Jurkat, Clone E6-1 (cell line): Measurements from ENCODE around the gene ZMYND8.
"Not testable (repeated sequence)": the region's sequence is repeated elsewhere in the genome, so short reads cannot be mapped to it uniquely, and the experiment has no call there.

ENCODE experiments used
- DNase-seq: peaks from one replicate; pipeline ENCODE4 v3.0.0-alpha.2; 2011; ENCODE audit warnings: low read depth, low spot score
- H3K4me3 ChIP-seq: 2 replicates; pipeline ENCODE4 v1.5.1; 2011; ENCODE audit warnings: mild to moderate bottlenecking, low read length, control low read depth, moderate library complexity

The ZMYND8 gene

GRCh38 chr20:47261161-47261774 is 95.2 kb downstream of the ZMYND8 start:
- not testable (repeated sequence) for H3K4me3 ChIP-seq

GRCh38 chr20:47260540-47261126 is 95.9 kb downstream of the ZMYND8 start:
- DNase-seq, H3K4me3 ChIP-seq: not testable (repeated sequence)

More at GRCh38 chr20:47261161-47261774, 95.2 kb downstream of the ZMYND8 start:
- not testable (repeated sequence) for DNase-seq

DNA sequence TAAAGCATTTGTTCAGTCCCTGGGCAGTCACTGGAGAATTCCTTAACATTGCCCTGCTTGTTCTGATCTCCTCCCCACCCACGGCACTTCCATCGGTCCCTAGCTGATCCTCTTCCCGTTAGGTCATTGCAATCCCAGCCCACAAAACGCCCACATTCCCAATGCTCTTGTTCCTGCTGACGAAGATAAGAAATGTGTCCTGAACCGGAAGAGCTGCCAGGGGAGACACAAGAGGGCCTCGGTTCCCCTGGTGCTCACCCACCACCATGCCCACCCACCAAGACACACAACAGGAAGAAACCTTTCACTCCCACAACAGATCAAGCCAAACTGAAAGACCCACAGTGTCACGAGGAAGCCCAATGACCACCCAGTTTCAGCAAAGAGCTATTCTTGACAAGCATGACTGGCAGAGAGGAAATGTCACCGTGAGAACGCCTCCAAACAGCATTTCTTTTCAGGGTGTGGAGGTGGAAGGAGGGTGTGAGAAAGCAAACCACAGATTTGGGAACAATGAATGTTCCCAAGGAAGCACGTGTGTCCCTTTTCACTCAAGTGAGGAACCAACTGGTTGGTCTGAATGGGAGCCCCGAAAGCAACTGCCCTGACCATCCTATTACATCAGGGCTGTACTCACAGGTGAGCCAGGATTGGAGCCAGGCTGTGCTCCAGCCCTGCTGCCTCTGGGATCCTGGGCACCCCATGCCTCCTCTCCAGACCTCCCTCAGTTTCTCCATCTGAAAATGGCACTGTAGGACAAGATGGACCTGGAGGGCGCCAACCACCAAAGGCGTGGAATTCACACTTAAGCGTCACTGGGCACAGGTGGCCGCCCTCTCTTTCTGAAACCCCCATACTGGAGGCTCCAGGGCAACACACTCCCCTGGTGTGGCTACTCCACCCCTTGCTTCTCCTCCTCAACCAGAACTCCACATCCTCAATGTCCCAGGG is 97.5 kb downstream of the ZMYND8 start:
- no peak overlapping the region for H3K4me3 ChIP-seq
- DNase-seq: no peak

DNA sequence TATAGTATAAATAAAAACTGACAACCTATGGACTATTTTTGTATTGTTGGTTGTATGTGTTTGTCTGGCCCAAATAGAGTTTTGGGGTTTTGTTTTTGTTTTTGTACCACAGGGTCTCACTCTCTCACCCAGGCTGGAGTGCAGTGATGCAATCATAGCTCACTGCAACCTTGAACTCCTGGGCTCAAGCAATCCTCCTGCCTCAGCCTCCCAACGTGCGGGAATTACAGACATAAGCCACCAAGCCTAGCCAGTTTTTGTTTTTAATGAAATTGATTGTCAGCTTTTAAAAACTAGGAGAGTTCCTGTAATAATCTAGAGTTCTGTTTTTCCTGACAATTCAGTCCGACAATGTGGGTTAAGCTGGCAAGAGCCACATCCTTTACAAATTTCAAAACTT is 98.7 kb downstream of the ZMYND8 start:
- no peak for DNase-seq
- no peak overlapping the region for H3K4me3 ChIP-seq

GRCh38 chr20:47257256-47257655 is 99.2 kb downstream of the ZMYND8 start:
- no peak for DNase-seq
- no peak overlapping the region for H3K4me3 ChIP-seq

- no peak for DNase-seq
- no peak overlapping the region for H3K4me3 ChIP-seq
These were observed 99.7 kb downstream of the ZMYND8 start for GRCh38 chr20:47256668-47257236.

DNA sequence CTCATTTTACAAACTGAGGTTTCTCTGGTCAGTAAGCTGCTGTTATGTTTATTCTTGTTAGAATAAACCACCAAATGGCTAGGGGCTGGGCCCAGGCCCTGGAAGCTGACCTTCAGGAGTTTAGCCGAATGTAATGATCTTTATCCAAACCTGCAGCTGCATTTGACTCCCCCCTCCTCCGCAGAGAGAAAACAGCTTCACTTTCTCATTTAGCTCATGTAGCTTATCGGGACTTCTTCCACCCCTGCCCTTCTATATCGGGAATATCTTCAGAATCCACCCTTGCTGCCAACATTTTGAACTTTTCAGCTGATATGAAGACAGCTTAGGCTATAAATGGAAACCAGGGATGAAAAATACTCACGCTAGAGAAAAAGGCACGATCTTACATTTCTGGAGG is 102.6 kb downstream of the ZMYND8 start:
- no peak for DNase-seq
- H3K4me3 ChIP-seq: no peak overlapping the region

- no peak overlapping the region for H3K4me3 ChIP-seq
- DNase-seq: no peak
These were observed 103.6 kb downstream of the ZMYND8 start for GRCh38 chr20:47252879-47253307.

DNA sequence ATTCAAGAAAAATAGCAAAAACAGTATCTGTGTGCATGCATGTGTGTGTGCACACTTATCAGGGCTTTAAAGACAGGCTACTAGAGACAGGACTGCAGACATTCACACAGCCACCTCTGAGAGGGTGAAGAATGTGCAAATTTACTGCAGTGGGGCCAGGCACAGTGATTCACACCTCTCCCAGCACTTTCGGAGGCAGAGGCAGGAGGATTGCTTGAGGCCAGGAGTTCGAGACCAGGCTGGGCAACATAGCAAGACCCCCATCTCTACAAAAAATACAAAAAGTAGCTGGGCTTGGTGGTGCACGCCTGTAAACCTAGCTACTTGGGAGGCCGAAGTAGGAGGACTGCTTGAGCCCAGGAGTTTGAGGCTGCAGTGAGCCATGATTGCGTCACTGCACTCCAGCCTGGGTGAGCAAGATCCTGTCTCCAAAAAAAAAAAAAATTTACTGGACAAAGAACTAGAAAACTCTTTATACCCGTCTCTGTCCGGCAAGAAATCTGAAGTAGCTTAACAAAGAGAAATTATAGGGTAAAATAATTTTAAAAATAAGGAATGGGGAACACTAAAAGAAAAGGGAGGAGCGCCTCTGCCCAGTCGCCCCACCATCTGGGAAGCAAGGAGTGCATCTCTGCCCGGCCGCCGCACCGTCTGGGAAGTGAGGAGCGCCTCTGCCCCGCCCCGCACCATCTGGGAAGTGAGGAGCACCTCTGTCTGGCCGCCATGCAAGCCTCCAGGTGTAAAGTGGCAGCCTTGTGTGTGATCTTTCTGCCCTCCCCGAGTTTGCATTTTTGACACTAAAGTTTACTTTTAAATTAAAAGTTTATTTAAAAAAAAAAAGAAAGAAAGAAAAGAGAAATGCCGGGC is 105.1 kb downstream of the ZMYND8 start:
- no peak for DNase-seq

GRCh38 chr20:47250360-47250759 is 106.1 kb downstream of the ZMYND8 start:
- no peak overlapping the region for H3K4me3 ChIP-seq
- no peak for DNase-seq

More for the DNA sequence above, 105.1 kb downstream of the ZMYND8 start:
- no peak overlapping the region for H3K4me3 ChIP-seq

DNA sequence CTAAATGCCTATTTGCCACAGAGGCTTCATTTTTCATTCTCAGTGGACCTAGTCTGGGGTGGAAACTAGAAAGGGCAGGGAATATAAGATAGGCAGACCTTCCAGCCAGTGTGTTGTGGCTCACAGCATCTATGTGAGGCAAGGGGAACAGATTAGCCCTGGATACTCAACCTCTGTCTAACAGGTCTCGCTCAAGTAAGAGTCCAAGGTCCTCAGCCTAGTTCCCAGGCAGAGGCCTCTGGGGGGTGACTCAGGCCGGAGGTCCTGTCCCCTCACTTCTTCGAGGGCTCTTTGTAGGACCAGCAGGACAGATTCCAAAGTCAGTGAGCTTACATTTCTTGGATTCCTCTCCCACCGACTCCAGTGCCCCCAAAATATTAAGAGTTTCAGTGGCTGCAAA is 106.6 kb downstream of the ZMYND8 start:
- H3K4me3 ChIP-seq: no peak overlapping the region
- no peak for DNase-seq

DNA sequence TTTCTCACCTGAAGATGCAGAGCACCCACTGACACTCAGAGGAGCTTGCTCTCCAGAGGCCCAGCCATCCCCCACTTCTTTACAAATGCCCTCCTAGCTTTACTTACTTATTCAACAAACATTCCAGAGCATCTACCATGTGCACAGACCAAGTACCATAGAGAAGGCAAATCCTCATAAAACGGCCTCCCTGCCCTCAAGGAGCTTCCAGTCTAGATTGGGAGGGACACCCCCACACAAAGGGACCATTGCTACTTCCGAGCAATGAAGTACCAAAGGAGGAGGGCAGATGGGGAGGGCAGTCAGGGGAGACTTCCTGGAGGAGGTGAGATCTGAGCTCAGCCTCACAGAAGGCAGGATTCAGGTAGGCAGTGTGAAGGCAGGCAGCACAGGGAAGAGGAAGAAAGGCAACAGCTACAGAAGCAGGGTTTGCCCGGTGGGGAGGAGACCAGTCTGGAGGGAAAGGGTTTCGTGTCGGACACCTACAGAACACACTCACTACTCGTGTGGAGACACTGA is 108.0 kb downstream of the ZMYND8 start:
- no peak for DNase-seq
- no peak overlapping the region for H3K4me3 ChIP-seq

- no peak for DNase-seq
- no peak overlapping the region for H3K4me3 ChIP-seq
These were observed 108.5 kb downstream of the ZMYND8 start for GRCh38 chr20:47247972-47248371.

DNA sequence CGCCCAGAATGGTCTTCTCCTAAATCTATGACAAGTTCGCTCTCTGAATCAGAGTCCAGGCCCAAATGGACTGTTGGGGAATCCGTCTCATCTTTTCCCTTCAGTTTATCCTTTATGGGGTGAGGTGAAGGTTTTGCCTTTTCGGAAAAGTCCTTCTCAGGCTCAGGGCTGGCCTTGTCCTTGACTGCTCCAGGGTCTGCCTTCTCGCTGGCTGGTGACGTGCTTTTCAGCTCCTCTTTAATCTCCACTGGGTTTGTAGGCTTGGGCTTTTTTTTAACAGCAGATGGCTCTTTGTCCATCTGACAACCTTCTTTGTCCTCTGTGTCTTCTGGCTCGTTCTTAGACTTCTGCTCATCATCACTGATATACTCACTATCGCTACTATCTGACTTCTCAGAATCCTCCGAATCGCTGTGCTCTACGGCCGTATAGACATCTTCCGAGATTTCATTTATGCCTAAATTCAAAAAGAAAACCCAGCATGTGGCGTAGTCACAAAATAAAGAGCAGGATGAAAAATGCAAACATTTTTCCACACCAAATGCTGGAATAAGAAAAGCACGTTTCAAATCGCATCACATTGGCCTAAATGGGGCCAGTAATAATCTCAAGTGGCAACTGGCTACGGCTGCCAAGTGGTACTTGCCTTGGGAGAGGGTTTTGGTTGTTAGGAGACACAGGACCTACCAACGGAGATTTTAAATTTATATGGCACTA is 110.3 kb downstream of the ZMYND8 start:
- H3K4me3 ChIP-seq: no peak overlapping the region
- DNase-seq: no peak

GRCh38 chr20:47245166-47245565 is 111.3 kb downstream of the ZMYND8 start:
- H3K4me3 ChIP-seq, DNase-seq: not testable (repeated sequence)

DNA sequence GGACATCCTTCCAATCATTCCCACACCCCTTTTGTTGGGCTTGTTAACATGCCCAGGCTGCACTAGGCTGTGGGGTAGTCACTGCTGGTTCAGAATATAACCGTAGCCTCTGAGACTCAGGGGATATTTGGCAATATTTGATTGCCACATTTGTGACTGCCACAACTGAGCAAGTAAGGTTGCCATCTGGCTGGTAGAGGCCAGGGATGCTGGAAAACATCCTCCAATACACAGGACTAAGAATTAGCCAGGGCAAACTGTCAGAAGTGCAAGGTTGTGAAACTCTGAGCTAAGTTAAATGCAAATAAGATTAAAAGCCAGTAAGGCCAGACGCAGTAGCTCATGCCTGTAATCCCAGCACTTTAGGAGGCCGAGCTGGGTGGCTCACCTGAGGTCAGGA is 112.0 kb downstream of the ZMYND8 start:
- DNase-seq: no peak
- no peak overlapping the region for H3K4me3 ChIP-seq

GRCh38 chr20:47243532-47244305 is 112.8 kb downstream of the ZMYND8 start:
- no peak overlapping the region for H3K4me3 ChIP-seq
- no peak for DNase-seq
